Measurements from ENCODE around the gene TCEA3. TPM values are rescaled to one million over a fixed set of nuclear protein-coding genes. Genes with fewer than 3 reads are reported as not detected.

The TCEA3 gene
- total RNA-seq (2014; rRNA removed; shearing (Covaris generic)), result 0.72 and 0.76 TPM in 2 replicates

- DNase-seq (ENCODE audit: low spot score), result no peak
These were observed at the start of gene TCEA3 for GRCh38 chr1:23424293-23425192. TSS of gene TCEA3 (minus strand) at chr1:23424748. CDS start at chr1:23424633, 115 bp downstream.

GRCh38 chr1:23473037-23473800, 48.7 kb upstream of the TCEA3 start:
- DNase-seq (ENCODE audit: low spot score), result peak; percentile 54

- no peak for DNase-seq (ENCODE audit: low spot score)
These were observed 47.9 kb upstream of the TCEA3 start for GRCh38 chr1:23472351-23473036.

DNA sequence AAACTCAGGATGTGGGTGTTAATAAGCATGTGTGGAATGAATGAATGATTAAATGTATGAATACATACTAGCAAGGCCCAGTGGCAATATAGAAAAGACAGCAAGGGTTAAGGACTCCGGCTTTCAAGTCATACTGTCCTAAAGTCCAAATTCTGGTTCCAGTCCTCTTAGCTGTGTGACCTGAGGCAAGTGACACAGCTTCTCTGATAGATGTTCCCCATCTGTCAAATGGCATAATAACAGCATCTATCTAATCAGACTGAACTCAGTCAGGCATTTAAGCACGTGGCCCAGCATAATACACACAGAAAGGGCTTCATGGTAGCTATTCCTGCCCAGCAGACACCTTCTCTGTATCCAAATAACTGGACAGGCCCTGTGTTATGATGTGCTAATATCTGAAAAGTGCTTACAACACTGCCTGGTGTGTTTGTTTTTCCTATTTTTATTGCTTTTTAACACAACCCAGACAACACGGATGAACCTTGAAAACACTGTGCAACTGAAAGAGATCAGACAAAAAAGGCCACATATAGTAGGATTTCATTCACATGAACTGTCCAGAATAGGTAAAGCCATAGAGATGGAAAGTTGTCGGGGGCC, 47.0 kb upstream of the TCEA3 start:
- DNase-seq (ENCODE audit: low spot score), result no peak

DNA sequence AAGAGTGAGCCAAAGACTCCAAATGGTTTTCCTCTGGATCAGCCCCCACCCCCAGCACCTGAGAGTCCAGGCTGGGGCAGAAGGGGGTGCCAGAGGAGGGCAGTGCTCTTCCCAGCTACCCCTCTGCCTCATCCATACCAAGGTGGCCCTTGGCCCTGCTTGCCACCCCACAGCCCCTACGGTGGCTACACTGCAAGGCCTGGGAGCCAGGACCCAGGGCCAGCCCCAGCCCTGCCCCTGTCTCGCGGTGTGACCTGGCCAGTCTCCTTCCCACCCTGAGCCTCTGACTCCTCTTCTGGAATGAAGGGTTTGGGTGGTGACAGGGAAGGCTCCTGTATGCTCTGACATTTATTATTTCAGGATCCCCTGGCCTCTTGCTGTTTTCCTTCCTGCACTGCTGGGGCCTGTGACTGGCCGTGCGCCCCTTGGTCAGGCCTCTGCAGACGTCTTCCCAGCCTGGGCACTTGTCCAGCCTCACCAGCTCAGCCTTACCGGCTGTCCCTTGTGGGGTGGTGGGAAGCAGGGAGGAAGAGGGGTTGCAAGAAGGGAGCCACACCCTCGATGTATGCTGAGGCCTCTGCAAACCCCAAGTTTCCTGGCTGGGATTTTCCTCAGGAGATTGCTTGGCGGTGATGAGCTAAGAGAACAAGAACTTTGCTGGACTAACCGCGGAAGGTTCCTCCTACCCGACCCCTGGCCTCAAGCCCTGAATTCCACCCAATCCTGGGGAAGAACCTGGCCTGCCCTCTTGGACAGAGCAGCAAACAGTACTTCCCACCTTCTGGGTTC, 45.9 kb upstream of the TCEA3 start:
- no peak for DNase-seq (ENCODE audit: low spot score)

GRCh38 chr1:23469372-23469982, 44.9 kb upstream of the TCEA3 start:
- no peak for DNase-seq (ENCODE audit: low spot score)

GRCh38 chr1:23466423-23466989, 42.0 kb upstream of the TCEA3 start:
- DNase-seq (ENCODE audit: low spot score), result no peak

- no peak for DNase-seq (ENCODE audit: low spot score)
These were observed 38.7 kb upstream of the TCEA3 start for GRCh38 chr1:23463286-23463685.

GRCh38 chr1:23462766-23463165, 38.2 kb upstream of the TCEA3 start:
- DNase-seq (ENCODE audit: low spot score), result no peak

- DNase-seq (ENCODE audit: low spot score), result no peak
These were observed 36.5 kb upstream of the TCEA3 start for GRCh38 chr1:23461050-23461449.

GRCh38 chr1:23460519-23460918, 36.0 kb upstream of the TCEA3 start:
- no peak for DNase-seq (ENCODE audit: low spot score)

GRCh38 chr1:23459338-23459757, 34.8 kb upstream of the TCEA3 start:
- no peak for DNase-seq (ENCODE audit: low spot score)

DNA sequence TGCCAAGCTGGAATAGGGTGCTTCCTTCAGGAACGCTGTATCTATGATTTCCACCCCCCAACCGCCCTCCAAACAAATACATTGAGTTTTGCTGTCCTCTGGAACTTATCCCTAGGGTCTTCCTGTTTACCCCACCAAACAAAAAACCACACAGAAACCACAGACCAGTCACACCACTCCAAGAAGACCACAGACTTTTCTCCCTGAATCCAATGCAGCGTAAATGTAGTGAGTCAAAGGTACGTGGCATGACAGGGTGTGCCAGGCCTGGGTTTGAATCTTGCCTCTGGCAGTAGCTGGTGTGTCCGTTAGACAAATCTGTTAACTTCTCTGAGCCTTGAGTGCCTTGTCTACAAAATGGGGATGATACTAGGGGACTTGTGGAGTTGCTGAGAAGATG, 31.7 kb upstream of the TCEA3 start:
- DNase-seq (ENCODE audit: low spot score), result peak; percentile 68

- DNase-seq (ENCODE audit: low spot score), result no peak
These were observed 29.0 kb upstream of the TCEA3 start for GRCh38 chr1:23453455-23454000.

DNA sequence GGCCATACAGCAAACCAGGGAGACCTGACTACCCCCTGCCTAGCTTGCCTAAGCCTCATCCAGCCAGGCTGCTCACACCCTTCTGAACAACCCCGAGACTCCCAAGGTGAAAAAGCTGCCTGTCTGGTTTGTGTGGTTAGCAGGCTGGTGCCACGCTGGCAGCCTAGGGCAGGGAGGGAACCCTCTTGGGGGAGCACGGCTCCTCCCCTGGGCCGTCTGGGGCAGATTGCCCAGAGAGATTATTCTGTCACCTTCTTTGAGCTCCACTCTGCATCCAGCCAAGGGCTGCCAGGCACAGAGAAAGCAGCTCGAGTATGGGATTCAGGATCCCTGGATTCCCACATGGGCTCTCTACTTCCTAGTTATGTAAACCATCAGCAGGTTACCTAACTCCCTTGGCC, 27.5 kb upstream of the TCEA3 start:
- DNase-seq (ENCODE audit: low spot score), result peak; percentile 79

DNA sequence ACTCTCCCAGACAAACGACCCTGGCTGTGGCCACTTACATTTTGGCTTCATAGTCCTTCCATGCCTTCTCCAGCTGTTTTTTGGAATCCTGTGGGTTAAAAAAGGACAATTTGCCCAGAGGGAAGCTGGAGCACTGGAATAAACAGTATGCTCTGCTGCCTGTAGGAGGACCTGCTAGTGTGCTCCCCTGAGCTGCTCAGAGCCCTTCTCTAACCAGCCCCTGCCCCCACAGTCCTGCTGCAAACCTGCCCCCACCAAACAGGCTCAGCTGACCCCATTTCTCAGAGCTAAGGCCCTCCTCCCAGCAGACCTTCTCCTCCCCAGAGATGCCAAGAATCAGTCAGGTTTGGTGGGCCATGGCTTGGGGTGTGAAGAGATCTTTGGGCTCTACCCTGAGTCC, 26.9 kb upstream of the TCEA3 start:
- no peak for DNase-seq (ENCODE audit: low spot score)

GRCh38 chr1:23450894-23451293, 26.3 kb upstream of the TCEA3 start:
- no peak for DNase-seq (ENCODE audit: low spot score)

DNA sequence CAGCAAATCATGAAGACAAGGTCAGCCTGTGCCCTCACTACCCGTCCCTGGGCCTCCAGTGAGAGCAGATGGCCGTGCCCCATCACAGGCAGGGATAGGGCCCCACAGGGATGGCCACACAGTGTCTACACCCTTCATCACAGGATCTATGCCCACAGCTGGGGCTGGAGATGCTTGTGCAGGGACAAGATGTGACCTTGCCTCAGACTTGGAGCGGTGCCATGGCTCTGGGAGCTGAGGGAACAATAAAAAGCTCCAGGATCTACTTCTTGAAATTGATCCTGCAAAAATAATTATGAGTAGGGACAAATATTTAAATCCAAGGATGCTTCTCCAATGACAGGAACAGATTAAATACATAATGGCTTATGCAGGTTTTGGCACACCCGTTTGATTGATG, 25.4 kb upstream of the TCEA3 start:
- no peak for DNase-seq (ENCODE audit: low spot score)

GRCh38 chr1:23449306-23449705, 24.8 kb upstream of the TCEA3 start:
- DNase-seq (ENCODE audit: low spot score), result no peak

DNA sequence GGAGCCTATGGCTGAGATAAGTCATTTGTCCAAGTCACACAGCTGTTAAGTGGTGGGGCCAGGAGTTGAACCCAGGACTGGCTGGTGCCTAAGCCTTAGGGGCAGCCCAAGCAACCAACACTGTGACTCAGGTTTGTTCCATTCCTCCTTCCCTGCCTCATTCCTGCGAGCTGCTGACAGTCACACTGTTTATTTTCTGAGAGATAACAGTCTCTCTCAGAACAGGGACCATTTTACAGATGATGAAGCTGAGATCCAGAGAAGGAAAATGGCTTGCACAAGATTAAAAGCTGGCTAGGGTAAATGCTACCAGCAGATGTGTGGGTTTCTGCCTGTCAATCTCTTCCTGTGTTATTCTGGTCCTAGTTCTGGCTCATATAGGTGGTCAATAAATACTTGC, 24.3 kb upstream of the TCEA3 start:
- no peak for DNase-seq (ENCODE audit: low spot score)

Data from H4 (cell line).